AG04450 (cell line): ENCODE results near the gene RUNX2. TPM values are rescaled to one million over a fixed set of nuclear protein-coding genes. Genes with fewer than 3 reads are reported as not detected.
A peak's percentile ranks its signal among the peaks of the same experiment; 100 is the strongest.

ENCODE experiments used
- CTCF ChIA-PET: fragments of 300-600, 350-600 bp; formaldehyde crosslinking; extraction: SDS; loops from one replicate; lab custom pipeline; 2022; ENCODE audit warnings: antibody characterized with exemption, inconsistent platforms; lab: Charles Lee
- POLR2A ChIA-PET: fragments of 350-600 bp; formaldehyde crosslinking; extraction: SDS; loops from one replicate; lab custom pipeline; 2021; ENCODE audit warnings: antibody characterized with exemption, inconsistent platforms; lab: Yijun Ruan, JAX
- DNase-seq: peaks from one replicate; pipeline ENCODE4 v3.0.0-alpha.2; 2011; ENCODE audit warnings: low read depth, low spot score
- H3K27ac ChIP-seq: one replicate; pipeline ENCODE4 v1.5.1; 2012; ENCODE audit warnings: low read depth, low read length, control low read depth
- H3K27me3 ChIP-seq: one replicate; pipeline ENCODE4 v1.6.0; 2012; ENCODE audit warnings: low read length; ENCODE audit not compliant: control insufficient read depth, insufficient read depth
- H3K4me3 ChIP-seq: 2 replicates; pipeline ENCODE4 v1.5.1; 2011; ENCODE audit warnings: mild to moderate bottlenecking, low read depth, low read length, control low read depth
- H3K9me3 ChIP-seq: 2 replicates; pipeline ENCODE4 v1.5.1; 2012; ENCODE audit warnings: low read length; ENCODE audit not compliant: control insufficient read depth, insufficient read depth
- polyA plus RNA-seq: library from polyadenylated mRNA; depleted of rRNA; stranded (reverse); fragments of >200 nt; gene quantifications from 2 replicates; pipeline ENCODE4 v1.2.3, GENCODE V29; 2011
- TF ChIP-seq, protein P1 (sequence below): IDR thresholded peaks from 2 replicates; pipeline ENCODE4 v1.5.1; 2011; ENCODE audit warnings: low read depth, low read length, control low read depth, inconsistent platforms

Gene RUNX2
- polyA plus RNA-seq, 1 experiment, result 3.4 TPM

DNA sequence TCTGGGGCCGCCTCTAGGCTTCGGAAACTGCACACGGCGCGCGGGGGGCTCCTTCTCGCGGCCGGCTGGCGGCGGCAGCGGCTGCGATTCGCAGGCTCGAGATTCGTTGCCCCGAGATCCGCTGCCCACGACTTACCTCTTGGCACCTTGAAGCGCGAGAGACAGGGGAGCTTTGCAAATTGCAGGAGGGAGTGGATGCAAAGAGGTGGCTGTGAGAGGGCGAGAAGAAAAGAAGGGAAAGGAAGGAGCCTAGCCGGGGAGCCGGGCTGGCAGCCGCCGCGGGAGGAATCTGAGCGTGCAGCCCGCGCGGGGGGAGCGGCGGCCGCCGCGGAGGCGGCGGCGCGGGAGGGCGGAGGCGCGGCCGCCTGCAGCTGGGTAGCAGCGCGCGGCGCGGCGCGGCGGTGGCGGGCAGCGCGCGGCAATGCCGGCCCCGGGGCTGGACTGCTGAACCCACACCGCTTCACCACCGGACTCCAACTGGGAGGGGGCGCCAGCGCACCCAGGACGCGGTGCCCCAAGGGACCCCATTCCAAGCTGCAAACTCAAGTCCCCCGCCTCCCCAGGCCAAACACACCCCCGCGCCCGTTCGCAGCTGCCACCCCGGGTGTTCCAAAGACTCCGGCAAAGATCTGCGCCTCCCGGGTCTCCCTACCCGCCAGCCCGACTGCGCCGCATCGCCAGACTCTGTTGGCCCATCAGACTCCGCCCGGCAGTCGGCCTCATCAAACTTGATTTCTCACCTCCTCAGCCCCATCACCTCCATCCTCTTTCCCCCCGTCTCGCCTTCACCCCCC lies 93.8 kb downstream of the RUNX2 start:
- DNase-seq, result no peak
- TF ChIP-seq, protein P1, sequence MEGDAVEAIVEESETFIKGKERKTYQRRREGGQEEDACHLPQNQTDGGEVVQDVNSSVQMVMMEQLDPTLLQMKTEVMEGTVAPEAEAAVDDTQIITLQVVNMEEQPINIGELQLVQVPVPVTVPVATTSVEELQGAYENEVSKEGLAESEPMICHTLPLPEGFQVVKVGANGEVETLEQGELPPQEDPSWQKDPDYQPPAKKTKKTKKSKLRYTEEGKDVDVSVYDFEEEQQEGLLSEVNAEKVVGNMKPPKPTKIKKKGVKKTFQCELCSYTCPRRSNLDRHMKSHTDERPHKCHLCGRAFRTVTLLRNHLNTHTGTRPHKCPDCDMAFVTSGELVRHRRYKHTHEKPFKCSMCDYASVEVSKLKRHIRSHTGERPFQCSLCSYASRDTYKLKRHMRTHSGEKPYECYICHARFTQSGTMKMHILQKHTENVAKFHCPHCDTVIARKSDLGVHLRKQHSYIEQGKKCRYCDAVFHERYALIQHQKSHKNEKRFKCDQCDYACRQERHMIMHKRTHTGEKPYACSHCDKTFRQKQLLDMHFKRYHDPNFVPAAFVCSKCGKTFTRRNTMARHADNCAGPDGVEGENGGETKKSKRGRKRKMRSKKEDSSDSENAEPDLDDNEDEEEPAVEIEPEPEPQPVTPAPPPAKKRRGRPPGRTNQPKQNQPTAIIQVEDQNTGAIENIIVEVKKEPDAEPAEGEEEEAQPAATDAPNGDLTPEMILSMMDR, result peak; percentile 55
- POLR2A ChIA-PET, result interaction anchor here (0.9 to 1.6 kb wide), 3 partner anchors 44 to 293 kb away, joined by 3 to 4 read pairs (median 3); partner anchors contain the start of gene SUPT3H
- H3K27ac ChIP-seq, result peak overlapping the region; percentile 75
- no peaks in the 10 kb centered on the region; the same call in 1 of the 2 replicates for H3K9me3 ChIP-seq
- H3K27me3 ChIP-seq, result no peaks in the 10 kb centered on the region
- H3K4me3 ChIP-seq, result peak overlapping the region; percentile 94
- CTCF ChIA-PET, result interaction anchor here (0.7 to 3.2 kb wide), 7 partner anchors 15 to 791 kb away, joined by 3 to 10 read pairs (median 5); no protein-coding TSS in a partner anchor

DNA sequence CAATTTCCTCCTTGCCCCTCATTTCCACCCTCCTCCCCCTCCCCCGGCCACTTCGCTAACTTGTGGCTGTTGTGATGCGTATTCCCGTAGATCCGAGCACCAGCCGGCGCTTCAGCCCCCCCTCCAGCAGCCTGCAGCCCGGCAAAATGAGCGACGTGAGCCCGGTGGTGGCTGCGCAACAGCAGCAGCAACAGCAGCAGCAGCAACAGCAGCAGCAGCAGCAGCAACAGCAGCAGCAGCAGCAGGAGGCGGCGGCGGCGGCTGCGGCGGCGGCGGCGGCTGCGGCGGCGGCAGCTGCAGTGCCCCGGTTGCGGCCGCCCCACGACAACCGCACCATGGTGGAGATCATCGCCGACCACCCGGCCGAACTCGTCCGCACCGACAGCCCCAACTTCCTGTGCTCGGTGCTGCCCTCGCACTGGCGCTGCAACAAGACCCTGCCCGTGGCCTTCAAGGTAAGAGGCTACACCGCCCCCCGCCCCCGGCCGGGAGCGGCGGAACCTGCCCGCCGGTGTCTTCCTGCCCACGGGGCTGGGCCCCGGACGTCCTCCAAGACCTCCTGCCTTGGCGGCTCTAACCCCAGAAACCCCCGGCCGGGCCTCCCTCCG lies 94.5 kb downstream of the RUNX2 start:
- CTCF ChIA-PET, result interaction anchor here (1.2 to 1.7 kb wide), 3 partner anchors 14 to 792 kb away, joined by 3 to 5 read pairs (median 3); no protein-coding TSS in a partner anchor
- Histone ChIP-seq H3K9me3 (no peaks in the 10 kb centered on the region; the same call in 1 of the 2 replicates), H3K27ac (peak overlapping the region; percentile 52), H3K4me3 (peak overlapping the region; percentile 94), H3K27me3 (no peaks in the 10 kb centered on the region)
- DNase-seq, result no peak
- POLR2A ChIA-PET, result interaction anchor here (0.9 to 1.6 kb wide), 3 partner anchors 45 to 292 kb away, joined by 3 to 4 read pairs (median 3); partner anchors contain the start of gene SUPT3H
- TF ChIP-seq, protein P1, result no peak

DNA sequence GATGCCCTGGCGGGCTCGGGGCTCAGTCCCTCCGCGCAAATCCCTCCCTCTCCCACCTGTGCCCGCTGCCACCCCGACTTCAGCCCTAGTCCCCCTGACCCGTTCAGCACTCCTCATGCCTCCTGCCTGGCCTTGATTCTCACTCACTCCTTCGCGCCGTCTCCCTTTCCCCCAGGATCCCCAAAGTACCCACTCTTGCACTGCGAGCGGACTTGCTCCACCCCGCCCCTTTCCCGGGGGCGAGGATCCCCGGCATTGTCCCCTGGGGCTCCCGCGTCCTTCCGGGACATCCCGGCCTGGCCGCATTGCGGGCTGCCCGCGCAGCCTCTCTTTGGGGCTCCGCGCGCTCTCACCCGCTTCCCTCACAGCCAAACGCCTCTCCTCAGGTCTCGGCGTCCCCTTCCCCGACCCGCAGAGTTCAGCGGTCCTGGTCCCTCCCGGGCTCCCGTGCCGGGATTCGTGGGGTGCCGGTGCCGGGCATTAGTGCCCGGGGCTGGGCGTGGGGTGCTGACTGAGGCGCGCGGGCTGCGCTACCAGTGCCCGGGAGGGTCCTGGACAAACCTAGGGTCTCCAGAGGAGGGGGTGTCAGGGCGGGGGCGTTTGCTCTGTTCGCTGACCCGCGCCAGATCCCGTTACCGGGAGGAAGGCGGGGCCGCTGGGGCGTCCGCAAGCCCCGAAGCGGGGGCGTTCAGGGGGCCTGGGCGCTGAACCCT lies 95.1 kb downstream of the RUNX2 start:
- H3K4me3 ChIP-seq, result peak overlapping the region; percentile 94
- POLR2A ChIA-PET, result no interaction called here
- TF ChIP-seq, protein P1, result no peak
- CTCF ChIA-PET, result interaction anchor here (1.7 kb wide), 1 partner anchor 793 kb away, joined by 5 read pairs; no protein-coding TSS in a partner anchor
- no peaks in the 10 kb centered on the region for H3K27me3 ChIP-seq
- H3K9me3 ChIP-seq, result no peaks in the 10 kb centered on the region; the same call in 1 of the 2 replicates
- H3K27ac ChIP-seq, result peak overlapping the region; percentile 52
- no peak for DNase-seq

DNA sequence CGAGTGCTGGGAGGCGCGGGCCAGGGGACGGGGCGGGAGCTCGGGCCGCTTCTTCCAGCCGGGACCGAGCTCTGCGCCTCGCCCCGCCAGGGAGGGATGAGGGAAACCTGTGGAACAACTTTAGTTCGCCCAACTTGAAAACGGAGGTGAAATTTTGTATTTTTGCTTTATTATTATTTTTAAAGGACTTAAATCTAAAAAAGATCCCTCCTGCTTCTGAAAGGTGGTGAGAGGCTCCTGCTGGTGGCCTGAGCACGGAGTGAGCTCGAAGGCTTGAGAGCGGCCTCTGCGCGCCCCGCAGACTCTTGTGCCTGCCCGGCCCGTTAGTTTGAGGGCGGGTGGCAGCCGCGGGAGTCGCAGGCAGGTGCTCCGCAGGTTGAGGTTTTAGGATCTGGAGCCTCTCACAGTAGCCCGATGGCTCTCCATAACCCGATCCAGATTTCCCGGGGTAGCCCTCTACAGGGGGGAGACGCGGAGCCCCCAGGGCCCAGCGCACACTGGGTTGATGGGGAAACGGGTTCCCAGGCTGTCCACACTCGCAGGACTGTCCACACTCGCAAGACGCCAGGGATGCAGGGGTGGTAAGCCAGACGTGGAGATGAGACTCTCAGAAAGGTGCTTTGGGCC lies 95.8 kb downstream of the RUNX2 start:
- ChIA-PET CTCF (interaction anchor here (1.0 to 2.8 kb wide), 4 partner anchors 290 to 948 kb away, joined by 3 to 15 read pairs (median 3); no protein-coding TSS in a partner anchor), POLR2A (no interaction called here)
- DNase-seq, result no peak
- Histone ChIP-seq H3K27me3 (no peaks in the 10 kb centered on the region), H3K27ac (no peak overlapping the region), H3K9me3 (no peaks in the 10 kb centered on the region; the same call in 1 of the 2 replicates), H3K4me3 (peak overlapping the region; percentile 94)
- TF ChIP-seq, protein P1, result no peak
